CD4-positive, alpha-beta T cell treated with Interleukin-10 for 1 hour (primary cell): ENCODE data around the gene GSX2.
"Not testable (repeated sequence)": the region's sequence is repeated elsewhere in the genome, so short reads cannot be mapped to it uniquely, and the experiment has no call there.

ENCODE experiments used
- DNase-seq: peaks from one replicate; pipeline ENCODE4 v3.0.0-alpha.2; 2020

The GSX2 gene

DNA sequence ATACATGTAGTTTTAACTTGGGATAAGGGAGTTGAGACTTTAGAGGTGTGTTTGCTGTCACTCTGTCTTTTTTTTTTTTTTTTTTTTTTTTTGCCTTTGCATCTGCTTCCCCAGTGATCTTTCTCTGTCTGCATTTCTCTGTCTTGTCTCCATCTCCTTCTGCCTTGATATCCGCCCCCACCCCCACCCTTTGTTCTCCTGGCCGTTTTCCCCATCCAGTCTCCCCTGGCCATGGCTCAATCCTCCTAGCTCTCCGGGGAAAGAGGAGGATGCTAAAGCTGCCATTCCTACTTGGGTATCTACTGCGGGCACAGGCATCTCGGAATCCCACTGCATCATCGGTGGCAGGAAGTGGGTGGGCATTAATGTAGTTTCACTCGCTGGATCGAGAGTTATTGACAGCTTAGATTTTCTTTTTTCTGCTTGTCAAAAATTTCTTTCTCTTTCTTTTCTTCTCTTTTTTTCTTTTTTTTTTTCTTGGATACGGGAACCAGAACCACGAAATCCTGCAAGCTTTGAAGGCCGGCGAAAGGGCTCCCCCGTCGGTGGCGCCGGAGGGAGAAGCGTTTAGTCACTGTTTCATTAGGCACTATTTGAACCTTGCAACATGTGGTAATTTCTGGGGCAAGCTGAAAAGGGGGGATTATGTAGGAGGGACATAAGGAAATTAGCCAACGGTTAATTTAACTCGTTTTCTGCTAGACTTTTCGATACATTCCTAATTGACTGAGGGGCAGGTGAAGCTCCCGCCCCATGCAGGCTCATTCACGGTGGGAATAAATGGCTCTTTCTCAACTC lies 8.2 kb downstream of the GSX2 start:
- DNase-seq = no peak

DNA sequence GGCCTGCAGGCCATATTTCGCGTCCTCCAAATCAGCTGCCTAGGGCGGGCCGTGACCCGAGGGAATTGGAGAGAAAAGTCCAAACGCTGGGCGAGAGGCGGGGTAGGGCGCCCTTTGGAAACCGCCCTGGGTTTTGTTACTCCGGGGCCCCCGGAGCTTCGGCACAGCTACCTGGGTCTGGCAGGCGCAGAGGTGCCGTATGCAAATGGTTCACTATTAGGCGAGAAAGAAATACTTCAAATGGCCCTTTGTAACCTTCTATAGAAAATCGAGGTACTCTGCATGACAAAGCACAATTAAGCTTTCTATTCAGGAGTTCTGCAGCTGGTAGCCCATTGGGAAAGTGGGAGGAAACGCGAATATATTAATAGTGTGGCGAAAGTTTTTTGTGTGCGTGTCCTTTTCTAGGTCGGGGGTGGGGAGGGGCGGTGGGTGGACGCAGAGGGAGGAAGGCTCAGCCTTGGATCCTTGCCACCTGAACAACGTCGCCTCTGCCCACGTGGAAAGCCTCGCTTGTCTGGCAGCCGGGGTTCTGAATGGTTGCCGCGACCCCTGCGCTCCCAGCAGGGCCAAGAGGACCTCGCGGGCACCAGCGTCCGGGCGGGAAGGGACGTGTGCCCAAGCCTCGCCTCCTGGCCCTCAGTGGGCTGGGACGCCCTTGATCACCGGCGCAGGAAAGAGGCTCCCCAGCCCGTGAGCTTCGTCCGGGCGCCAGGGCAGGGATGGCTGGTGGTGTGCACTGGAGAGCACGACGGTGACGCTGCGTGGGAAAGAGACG lies 9.5 kb downstream of the GSX2 start:
- no peak for DNase-seq

- DNase-seq = no peak
Measured at GRCh38 chr4:54110019-54110416, 10.1 kb downstream of the GSX2 start.

GRCh38 chr4:54113206-54113605 lies 13.2 kb downstream of the GSX2 start:
- DNase-seq = not testable (repeated sequence)

- DNase-seq = not testable (repeated sequence)
Measured at GRCh38 chr4:54116246-54116645, 16.3 kb downstream of the GSX2 start.

GRCh38 chr4:54118850-54119589 lies 19.1 kb downstream of the GSX2 start:
- no peak for DNase-seq

DNA sequence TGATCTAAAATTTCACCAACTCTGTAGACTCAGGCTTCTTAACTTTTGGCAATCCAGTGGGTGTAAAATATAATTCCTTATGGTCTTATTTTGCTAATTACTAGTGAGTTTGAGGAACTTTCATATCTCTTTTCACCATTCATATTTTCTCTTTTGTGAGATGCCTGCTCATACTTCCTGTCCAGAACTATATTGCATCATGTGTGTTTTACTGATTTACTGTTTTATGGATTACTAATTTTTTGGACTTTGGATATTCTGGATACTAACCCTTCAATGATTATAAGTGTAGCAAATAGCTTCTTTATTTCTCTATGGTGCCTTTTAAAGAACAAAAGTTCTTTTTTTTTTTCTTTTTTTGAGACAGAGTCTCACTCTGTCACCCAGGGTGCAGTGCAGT lies 20.6 kb downstream of the GSX2 start:
- no peak for DNase-seq

DNA sequence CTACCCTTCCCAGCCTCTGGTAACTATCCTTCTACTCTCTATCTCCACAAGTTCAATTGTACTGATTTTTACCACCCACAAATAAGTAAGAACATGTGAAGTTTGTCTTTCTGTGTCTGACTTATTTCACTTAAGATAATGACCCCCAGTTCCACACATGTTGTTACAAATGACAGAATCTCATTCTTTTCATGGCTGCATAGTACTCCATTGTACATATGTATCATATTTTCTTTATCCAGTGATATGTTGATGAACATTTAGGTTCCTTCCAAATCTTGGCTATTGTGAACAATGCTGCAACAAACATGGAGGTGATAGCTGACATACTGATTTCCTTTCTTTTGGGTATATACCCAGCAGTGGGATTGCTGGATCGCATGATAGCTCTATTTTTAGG lies 27.7 kb downstream of the GSX2 start:
- no peak for DNase-seq

GRCh38 chr4:54128694-54129093 lies 28.7 kb downstream of the GSX2 start:
- DNase-seq = not testable (repeated sequence)

DNA sequence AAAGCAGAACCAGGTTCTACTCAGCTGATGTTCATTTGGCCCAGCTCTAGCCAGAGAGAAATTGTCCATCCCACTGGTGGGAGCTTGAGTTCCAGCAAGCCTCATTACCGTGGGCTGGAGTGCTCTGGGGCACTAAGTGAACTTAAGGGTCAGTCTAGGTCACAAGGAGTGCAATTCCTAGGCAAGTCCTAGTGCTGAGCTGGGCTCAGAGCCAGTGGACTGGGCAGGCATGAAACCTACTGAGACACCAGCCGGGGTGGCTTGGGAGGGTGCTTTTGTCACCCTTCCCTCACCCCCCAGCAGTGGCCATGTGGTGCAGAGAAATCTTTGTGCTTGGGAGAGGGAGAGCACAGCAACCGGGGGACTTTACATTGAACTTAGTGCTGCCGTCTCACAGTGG lies 39.4 kb downstream of the GSX2 start:
- DNase-seq = no peak

DNA sequence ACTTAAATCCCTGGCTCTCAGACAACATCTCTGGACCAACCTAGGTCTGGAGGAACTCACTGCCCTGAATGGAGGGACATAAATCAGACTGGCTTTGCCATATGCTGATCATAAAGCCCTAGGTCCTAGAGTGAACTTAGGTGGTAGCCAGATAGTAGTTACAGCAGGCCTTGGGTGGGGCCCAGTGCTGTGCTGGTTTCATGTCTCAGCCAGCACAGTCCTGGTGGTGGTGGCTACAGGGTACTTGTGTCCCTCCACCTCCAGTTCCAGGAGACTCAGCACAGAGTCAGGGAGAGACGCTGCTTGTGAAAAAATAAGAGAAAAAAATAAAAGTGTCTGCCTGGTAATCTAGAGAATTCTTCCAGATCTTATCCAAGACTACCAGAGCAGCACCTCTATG lies 40.3 kb downstream of the GSX2 start:
- no peak for DNase-seq

- no peak for DNase-seq
Measured at GRCh38 chr4:54144199-54144598, 44.2 kb downstream of the GSX2 start.

GRCh38 chr4:54144661-54145171 lies 44.8 kb downstream of the GSX2 start:
- DNase-seq = no peak

GRCh38 chr4:54146139-54146538 lies 46.2 kb downstream of the GSX2 start:
- no peak for DNase-seq

- DNase-seq = no peak
Measured at GRCh38 chr4:54149323-54149722, 49.4 kb downstream of the GSX2 start.
